Activated CD4-positive, CD25-positive, alpha-beta regulatory T cell treated with anti-CD3 and anti-CD28 coated beads, Interleukin-2, amount 50 U/mL, for 24 hours (primary cell): ENCODE measurements around the gene BACE2.
"Not testable (repeated sequence)": the region's sequence is repeated elsewhere in the genome, so short reads cannot be mapped to it uniquely, and the experiment has no call there.

Experiments used
- ATAC-seq, 2 donors: fragments of 150-1000 bp; cut with Tn5 transposase; one replicate each; pipeline ENCODE4 v1.10.0; 2021; ENCODE audit warnings: mild to moderate bottlenecking in 1 of 2, moderate library complexity in 1 of 2

Gene BACE2

DNA sequence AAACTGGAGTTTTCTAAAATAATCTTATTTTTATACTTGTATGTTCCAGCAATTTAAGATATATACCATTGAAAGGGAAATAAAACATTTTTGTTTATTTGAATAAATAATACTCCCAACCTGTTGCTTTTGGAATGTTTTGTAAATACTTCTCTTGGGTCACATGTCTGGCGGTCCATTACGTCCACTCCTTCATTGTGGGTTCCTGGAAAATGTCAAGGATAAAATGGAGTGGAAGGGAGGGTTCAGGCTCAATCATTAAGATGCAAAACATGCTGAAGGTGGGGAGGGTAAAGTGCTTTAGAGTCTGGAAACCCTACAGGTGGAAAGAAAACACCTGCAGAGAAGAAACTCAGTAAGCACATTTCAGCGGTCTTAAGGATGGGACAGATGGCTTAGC lies 114.5 kb downstream of the BACE2 start:
- no peak for ATAC-seq

GRCh38 chr21:41283211-41283818 lies 115.4 kb downstream of the BACE2 start:
- peak; percentile 63 to 81 for ATAC-seq

DNA sequence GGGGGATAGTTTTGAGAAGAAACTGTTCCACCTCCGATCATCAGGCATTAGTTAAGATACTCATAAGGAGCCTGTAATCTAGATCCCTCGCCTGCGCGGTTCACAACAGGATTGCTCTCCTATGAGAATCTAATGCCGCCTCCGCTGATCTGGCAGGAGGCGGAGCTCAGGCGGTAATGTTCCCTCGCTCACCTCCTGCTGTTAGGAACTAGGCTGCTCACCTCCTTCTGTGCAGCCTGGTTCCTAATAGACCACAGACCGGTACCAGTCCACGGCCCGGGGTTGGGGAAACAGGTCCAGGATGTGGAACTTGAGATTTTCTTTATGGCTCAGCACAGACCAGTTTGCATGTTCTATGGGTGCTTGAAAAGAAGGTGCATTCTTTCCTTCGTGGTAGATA lies 121.5 kb downstream of the BACE2 start:
- ATAC-seq = no peak

DNA sequence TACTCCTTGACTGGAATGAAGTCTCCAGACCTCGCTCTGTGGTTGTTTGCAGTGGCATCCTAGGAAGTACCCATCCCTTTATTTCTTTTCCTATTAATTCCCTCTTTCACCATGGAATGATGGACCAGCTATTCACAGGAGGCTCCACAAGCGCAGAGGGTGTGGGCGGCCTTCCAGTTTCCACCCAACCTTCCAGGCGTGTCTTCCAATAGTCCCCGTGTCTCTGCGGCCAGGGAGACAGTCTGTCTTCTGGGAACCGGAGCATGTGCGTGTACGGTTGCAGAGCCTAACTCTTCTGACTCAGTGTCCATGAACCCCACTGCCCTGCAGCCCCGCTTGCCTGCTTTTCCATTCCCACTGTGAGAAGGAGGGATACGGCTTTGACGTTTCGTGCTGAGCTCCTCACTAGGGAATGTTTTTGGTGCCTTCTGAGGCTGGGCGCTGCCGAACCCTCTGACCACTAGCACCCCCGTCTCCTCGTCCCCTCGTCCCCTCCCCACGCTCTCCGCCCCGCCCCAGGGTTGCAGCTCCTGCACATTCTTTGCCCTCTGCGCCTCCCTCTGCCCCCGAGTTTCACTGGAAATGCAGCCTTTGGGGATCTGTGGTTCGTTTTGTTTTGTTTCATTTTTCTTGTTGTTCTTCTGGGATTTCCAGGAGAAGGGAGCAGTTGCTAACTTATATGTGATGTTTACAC lies 122.3 kb downstream of the BACE2 start:
- no peak for ATAC-seq

DNA sequence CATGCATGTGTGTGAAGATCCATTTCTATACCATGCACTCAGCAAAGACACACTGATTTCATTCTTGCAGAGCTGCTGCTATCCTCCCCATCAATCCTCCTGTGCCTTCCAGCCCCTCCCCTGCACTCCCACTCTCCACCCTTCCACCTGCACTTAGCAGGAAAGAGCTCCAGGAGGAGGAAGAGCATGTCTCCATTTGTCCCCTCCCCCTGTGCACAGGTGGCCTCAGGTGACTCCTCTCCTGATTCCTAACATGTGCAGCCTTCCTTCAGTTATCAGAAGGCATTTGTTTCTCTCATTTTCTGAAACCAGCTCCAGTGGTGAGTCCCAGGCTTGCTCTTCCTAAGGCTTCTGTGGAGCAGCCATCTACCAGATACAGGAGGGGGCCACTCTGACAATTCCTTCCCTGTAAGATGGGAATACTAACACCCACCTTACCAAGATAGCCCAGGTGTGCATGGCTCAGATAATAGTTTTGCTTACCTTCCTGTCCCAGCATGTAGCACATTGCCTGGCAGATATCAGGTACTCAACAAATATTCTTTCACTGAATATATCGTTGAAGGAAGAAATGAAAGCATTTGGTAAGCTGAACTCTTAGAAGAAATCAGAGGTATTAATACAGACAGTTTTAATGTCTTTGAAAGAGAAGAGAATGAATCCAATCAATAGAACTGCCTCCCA lies 126.7 kb downstream of the BACE2 start:
- ATAC-seq = no peak

DNA sequence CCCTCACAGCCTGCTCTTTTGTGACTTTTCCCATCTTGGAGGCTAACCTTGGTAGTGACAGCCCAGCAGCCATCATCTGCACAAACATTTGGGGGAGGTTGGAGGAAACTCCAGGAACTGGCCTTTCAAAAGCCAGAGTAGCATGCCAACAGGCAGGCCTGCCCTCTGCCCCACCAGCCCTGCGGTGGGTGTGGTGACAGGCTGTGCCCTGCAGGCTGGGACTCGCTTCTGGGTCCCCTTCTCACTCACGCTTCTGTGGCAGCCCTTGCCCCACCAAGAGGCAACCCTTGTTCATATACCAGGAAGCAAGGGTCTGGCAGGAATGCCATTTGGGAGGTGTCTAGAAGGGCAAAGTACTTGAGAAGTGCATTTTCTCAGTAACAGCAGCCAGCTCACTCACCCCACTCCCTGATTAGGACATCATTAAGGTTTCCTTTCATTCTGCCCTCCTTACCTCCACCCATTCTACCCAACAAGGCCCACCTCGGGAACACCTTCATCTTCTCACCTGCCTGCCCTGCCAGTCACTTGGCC lies 127.8 kb downstream of the BACE2 start:
- ATAC-seq = no peak

DNA sequence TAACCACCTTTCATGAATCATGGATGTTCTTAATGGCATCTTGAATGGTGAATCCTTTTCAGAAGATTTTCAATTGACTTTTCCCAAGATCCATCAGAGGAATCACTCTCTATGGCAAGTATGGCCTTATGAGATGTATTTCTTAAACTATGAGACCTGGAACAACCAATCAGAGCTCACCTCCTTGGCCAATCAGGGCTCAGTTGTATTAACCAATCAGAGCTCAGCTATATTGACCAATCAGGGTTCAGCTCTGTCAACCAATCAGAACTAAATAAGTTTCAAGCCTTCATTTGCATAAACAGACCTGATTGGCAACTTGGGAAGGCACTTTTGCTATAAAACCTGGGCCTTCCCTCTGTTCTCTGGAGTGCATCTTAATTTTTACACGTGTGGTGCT lies 135.0 kb downstream of the BACE2 start:
- ATAC-seq = no peak

DNA sequence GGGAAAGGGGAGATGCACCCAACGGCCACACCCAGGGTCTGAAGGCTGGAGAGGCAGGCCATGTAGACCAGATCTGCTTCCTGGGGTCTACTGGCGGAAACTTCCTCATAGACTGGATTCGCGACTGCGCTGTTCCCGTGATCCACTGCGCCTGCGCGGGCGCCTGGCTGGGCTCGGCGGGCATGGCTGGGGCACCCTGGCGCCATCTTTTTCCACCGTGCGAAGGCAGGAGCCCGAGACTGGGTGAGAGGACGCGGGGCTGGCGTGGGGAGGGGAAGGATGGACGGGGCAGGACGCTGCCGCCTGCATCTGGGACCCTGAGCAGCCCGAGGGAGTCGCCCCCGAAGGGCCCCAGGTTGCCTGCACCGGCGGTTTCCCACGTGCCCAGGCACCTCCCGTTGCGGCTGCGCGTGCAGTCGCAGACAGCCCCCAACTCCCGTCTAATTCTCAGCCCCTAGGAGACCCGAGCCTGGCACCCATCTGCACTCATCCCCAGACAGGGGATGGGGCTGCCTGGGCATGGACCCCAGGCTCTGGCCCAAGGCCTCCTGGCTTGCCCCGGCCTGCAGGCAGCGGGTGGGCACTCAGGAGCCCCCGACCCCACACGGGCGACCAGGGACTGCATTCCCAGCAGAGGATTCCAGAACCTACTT lies 136.2 kb downstream of the BACE2 start:
- ATAC-seq = no peak

DNA sequence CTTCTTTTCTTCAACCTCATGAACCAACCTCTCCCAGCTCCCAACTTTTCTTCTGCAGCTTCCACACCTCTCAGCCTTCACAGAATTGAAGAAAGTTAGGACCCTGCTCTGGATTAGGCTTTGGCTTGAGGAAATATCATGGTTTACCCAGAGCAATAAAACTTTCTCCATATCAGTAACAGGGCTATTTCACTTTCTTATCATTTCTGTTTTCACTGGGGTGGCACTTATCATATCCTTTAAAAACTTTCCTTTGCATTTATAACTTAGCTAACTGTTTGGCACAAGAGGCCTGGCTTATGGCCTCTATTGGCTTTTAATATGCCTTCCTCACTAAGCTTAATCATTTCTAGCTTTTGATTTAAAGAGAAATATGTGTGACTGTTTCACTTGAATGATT lies 139.3 kb downstream of the BACE2 start:
- ATAC-seq = no peak

DNA sequence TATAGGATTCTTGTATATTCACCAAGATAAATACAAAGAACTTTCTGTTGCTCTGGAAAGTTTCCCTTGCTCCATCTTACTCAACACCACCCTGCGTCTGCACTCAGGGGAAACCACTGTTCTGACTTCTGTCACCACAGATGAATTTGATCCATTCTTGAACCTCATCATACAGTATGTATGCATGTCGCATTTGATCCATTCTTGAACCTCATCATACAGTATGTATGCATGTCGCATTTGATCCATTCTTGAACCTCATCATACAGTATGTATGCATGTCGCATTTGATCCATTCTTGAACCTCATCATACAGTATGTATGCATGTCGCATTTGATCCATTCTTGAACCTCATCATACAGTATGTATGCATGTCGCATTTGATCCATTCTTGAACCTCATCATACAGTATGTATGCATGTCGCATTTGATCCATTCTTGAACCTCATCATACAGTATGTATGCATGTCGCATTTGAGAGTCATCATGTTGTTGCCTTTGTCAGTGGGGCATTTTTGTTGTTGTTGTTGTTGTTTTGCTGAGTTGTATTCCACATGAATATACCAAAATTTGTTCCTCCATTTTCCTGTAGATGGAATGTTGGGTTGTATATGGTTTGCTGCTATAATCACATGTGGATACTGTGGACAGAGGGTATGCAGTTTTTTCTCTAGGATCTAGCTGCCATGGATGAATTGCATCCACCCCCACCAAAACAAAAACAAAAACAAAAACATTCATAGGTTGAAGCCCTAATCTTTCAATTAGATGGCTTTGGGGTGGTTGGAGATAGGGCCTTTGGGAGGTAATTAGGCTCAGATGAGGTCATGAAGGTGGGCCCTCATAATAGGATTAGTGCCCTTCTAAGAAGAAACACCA lies 145.6 kb downstream of the BACE2 start:
- ATAC-seq = not testable (repeated sequence)

- ATAC-seq = no peak
Measured at GRCh38 chr21:41315726-41316125, 147.8 kb downstream of the BACE2 start.

DNA sequence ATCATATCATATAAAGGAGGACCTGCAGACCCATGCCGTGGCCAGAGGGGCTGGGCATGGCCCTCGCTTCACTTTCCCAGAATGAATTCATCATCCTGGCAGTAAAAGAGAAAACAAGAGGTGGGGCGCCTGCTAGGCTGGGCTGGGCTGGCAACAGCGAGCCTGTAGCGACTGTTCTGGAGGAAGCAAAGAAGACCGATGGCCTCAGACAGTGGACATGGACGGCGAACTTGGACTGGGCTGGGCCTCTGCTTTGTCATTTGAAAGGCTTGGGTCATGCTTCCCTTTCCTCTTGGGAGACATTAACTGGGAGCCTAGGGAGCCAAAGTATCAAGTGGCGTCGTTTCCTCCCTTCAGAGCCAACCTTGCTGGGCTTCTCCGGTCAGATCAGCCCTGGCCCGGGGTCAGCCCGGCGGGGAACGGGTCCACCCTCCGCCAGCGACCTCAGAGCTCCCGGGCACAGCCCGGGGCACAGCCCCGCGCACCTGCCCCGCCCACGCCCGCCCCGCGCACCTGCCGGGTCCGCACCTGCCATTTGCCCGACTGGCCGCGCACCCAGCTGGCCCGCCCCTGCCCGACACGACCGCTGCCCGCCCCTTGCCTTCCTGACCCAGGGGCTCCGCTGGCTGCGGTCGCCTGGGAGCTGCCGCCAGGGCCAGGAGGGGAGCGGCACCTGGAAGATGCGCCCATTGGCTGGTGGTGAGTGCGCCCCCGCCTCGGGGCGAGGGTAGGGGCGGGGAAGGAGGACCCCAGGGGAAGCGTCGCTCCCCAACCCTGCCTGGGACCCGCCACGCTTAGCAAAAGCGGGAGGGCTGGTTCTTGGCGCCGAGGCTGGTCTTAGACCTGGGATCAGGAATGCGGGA lies 148.5 kb downstream of the BACE2 start, which contains the start of gene FAM3B:
FAM3B (plus strand) TSS at position 602 of the 863 bp plus-strand sequence; CDS start at position 681, 79 bp downstream.
- no peak for ATAC-seq

- ATAC-seq = no peak
Measured at GRCh38 chr21:41317063-41317392, 149.1 kb downstream of the BACE2 start.

- no peak for ATAC-seq
Measured at GRCh38 chr21:41317458-41317857, 149.5 kb downstream of the BACE2 start.

DNA sequence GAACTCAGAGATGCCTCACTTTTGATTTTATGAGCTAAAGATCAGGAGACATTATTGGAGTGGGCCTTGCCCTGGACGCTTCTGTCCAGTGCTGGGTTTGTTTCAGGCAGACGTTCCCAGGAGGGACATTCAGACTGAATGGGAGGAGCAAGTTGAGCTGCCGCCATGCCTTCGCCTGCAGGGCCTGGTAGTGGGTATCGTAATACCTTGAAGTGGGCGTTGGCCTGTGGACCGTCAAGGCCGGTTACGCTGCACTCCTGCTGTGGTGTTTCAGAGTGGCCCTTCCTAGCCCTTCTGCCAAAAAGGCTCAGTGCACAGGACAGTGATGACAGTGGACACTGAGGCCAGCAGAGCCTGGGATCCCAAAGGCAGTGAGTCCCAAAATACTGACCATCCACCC lies 150.3 kb downstream of the BACE2 start:
- no peak for ATAC-seq

DNA sequence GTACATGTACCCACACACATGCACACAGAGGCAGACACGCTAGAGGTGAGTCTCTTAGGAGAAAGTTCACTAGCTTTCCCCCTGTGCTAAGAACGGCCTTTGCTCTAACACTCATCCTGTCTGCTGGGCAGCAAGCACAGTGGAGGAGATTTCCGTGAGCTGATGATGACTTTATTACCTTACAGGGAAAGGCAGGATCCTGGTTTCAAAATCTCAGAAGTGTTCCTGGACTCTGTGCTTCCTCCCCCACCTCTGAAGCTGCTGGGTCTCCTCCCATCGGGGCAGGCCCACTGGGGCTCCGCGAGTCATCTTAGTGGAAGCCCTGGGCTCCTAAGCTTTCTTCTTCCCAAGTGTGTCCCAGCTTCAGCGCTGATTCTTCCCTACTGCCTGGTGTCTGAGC lies 151.3 kb downstream of the BACE2 start:
- ATAC-seq = no peak

DNA sequence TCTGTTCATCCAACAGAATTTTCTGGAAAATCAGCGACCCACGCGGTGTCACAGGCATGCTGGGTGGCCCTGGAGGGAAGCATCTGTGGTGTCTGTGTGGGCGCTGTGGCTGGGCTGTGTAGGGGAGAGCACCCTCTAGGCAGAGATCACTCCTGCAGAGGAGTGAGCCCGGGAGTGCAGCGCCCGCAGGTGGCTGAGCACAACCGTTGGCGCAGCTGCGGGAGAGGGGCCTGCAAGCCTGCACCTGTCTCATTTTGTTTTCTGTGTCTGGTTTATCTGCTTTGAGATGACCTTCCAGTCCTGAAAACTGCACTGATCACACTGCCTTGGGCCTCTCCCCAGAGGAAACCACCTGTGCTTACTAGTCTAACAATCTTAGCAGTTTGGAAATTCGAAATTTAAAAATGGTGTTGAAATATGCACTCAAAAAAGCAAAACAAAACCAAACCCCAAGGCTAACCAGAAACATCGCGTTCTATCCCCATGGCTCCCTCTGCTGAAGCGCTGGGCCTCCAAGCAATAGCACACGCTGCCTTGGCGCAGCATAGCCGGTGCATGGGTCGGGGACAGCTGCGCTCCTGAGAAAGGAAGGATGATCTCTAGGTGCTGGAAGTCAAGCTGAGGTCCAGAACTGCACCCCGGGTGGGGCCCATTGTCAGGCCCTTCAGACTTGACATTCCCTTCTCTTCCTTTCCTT lies 153.4 kb downstream of the BACE2 start:
- ATAC-seq = peak in 1 of 2 donors; percentile 35

GRCh38 chr21:41321908-41322495 lies 154.0 kb downstream of the BACE2 start:
- ATAC-seq = no peak

DNA sequence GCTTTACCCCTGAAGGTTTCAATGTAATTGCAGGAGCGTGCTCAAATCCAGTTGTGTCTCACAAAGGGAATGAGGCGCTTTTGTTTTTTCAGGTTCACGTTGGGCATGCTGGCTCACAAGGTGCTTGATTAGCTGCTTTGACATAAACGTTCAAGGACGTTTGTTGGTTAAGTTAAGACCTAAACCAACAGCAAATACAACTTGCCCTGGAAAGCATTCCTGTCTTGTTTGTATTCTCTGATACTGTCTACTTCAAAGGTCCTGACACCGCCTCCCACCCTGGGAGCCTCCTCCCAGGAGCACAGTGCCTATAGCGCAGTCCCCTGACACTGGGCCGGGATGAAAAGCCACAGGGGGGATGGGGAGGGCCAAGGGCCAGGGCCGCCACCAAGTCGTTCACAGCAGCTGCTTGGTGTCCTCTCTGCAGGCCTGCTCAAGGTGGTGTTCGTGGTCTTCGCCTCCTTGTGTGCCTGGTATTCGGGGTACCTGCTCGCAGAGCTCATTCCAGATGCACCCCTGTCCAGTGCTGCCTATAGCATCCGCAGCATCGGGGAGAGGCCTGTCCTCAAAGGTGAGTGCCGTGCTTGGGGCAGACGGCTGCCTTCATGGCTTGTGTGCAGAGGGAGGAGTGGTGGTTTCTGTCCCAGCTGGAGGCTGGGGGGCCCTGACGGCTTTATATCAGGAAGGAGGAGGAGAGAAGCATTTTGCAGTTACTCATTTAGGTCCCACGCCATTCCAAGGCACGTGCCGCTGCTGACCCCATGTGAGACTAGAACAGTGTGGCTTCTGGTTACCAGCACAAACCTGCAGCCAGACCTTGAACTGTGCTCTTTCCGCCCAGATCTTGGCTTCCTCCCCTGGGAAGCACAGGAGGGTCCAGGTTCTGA lies 154.8 kb downstream of the BACE2 start:
- no peak for ATAC-seq
